GM12878 (cell line): Measurements from ENCODE around the gene POU6F2. TPM values are rescaled to one million over a fixed set of nuclear protein-coding genes. Genes with fewer than 3 reads are reported as not detected.

Experiments
- ATAC-seq: fragments of 200-7000 bp; cut with Tn5 transposase; 3 replicates; pipeline ENCODE4 v1.9.1; 2020; ENCODE audit warnings: mild to moderate bottlenecking, moderate library complexity
- BruUV-seq: library from RNA; stranded (reverse); fragments of 400-500 nt; replicated peaks from 2 replicates; lab custom pipeline; 2021; lab: Mats Ljungman, UMichigan
- CTCF ChIA-PET: fragments of 300-600 bp; sonication (Branson Sonifier 250); formaldehyde crosslinking; extraction: SDS; loops from one replicate; lab custom pipeline; 2021; ENCODE audit warnings: inconsistent platforms; lab: Yijun Ruan, JAX
- POLR2A ChIA-PET: fragments of 350-600 bp; formaldehyde crosslinking; extraction: SDS; loops from one replicate; lab custom pipeline; 2021; ENCODE audit warnings: inconsistent platforms; lab: Charles Lee
- RAD21 ChIA-PET: fragments of 300-600 bp; sonication (Branson Sonifier 250); formaldehyde crosslinking; loops from one replicate; lab custom pipeline; 2023; ENCODE audit warnings: antibody characterized with exemption; ENCODE audit not compliant: unreplicated experiment; lab: Charles Lee
- SMC1A ChIA-PET: fragments of 300-600 bp; sonication (Branson Sonifier 250); formaldehyde crosslinking; loops from one replicate; lab custom pipeline; 2023; ENCODE audit not compliant: unreplicated experiment, uncharacterized antibody; lab: Charles Lee
- DNase-seq: peaks from one replicate; pipeline ENCODE4 v3.0.0-alpha.2; 2011; ENCODE audit warnings: low read depth, low spot score
- FAIRE-seq: peaks from 3 replicates; lab custom pipeline; 2011; peaks lifted over from hg19 to GRCh38; lab: Jason Lieb, UNC
- H2AFZ ChIP-seq: 2 replicates; pipeline ENCODE4 v1.6.0; 2011; ENCODE audit warnings: low read depth, low read length, control low read depth; ENCODE audit not compliant: control insufficient read depth
- H3K27ac ChIP-seq: 2 replicates; pipeline ENCODE4 v1.5.1; 2011; ENCODE audit warnings: control low read depth; ENCODE audit not compliant: control insufficient read depth, insufficient read depth
- H3K27me3 ChIP-seq, 2 experiments: replicated peaks in 1 of 2; 2 replicates each; pipeline versions ENCODE4 v1.6.0 to v1.6.1; 2011; ENCODE audit warnings: low read length in 1 of 2; ENCODE audit not compliant: control insufficient read depth in 2 of 2, insufficient read depth in 2 of 2
- H3K36me3 ChIP-seq, 2 experiments: 2 replicates each; pipeline ENCODE4 v1.5.1; 2011; ENCODE audit warnings: low read length in 1 of 2; ENCODE audit not compliant: control insufficient read depth in 2 of 2, insufficient read depth in 2 of 2
- H3K4me1 ChIP-seq: 2 replicates; pipeline ENCODE4 v1.6.1; 2011; ENCODE audit warnings: mild to moderate bottlenecking, low read length, moderate library complexity, mixed read lengths; ENCODE audit not compliant: control insufficient read depth, insufficient read depth
- H3K4me2 ChIP-seq: 2 replicates; pipeline ENCODE4 v1.6.0; 2011; ENCODE audit warnings: control low read depth; ENCODE audit not compliant: control insufficient read depth, insufficient read depth
- H3K4me3 ChIP-seq: fragments of 200-600 bp; sonication (generic); 2 replicates; pipeline ENCODE4 v1.5.1; 2016
- H3K79me2 ChIP-seq: 2 replicates; pipeline ENCODE4 v1.6.0; 2011; ENCODE audit warnings: low read length; ENCODE audit not compliant: control insufficient read depth, insufficient read depth
- H3K9ac ChIP-seq: 2 replicates; pipeline ENCODE4 v1.8.0; 2011; ENCODE audit warnings: low read length, control low read depth, mixed read lengths; ENCODE audit not compliant: control insufficient read depth, insufficient read depth
- H3K9me3 ChIP-seq: replicated peaks from 3 replicates; pipeline ENCODE4 v1.5.1; 2011; ENCODE audit warnings: mild to moderate bottlenecking, low read length; ENCODE audit not compliant: control insufficient read depth, insufficient read depth
- H4K20me1 ChIP-seq: 2 replicates; pipeline ENCODE4 v1.6.0; 2011; ENCODE audit not compliant: control insufficient read depth, insufficient read depth
- ATF2 ChIP-seq: IDR thresholded peaks from 2 replicates; pipeline ENCODE4 v1.6.1; 2012; ENCODE audit warnings: low read length, inconsistent platforms
- CBX5 ChIP-seq: sonication (generic); IDR thresholded peaks from 2 replicates; pipeline ENCODE4 v1.6.1; 2016; ENCODE audit warnings: low read depth, moderate library complexity, mild to moderate bottlenecking, inconsistent platforms
- FOS ChIP-seq: IDR thresholded peaks from 3 replicates; pipeline ENCODE4 v1.6.1; 2011; ENCODE audit warnings: borderline replicate concordance; ENCODE audit not compliant: insufficient read length; ENCODE audit errors: extremely low read depth
- FOXK2 ChIP-seq: fragments of 450-650 bp; IDR thresholded peaks from 2 replicates; pipeline ENCODE4 v1.6.1; 2017; ENCODE audit warnings: mild to moderate bottlenecking, moderate library complexity
- GATAD2B ChIP-seq: fragments of 450-650 bp; conservative IDR thresholded peaks from 2 replicates; pipeline ENCODE4 v1.6.1; 2017; ENCODE audit warnings: low read depth, mild to moderate bottlenecking, moderate library complexity
- HCFC1 ChIP-seq: fragments of 150-350 bp; IDR thresholded peaks from 2 replicates; pipeline ENCODE4 v1.6.1; 2014; ENCODE audit warnings: low read length
- POLR2AphosphoS5 ChIP-seq: IDR thresholded peaks from 2 replicates; pipeline ENCODE4 v1.6.1; 2011; ENCODE audit warnings: mild to moderate bottlenecking, low read length, inconsistent platforms
- RAD21 ChIP-seq: IDR thresholded peaks from 2 replicates; pipeline ENCODE4 v1.6.1; 2011; ENCODE audit warnings: mild to moderate bottlenecking, low read depth, low read length, moderate library complexity; ENCODE audit not compliant: insufficient read depth
- RFX5 ChIP-seq: IDR thresholded peaks from 2 replicates; pipeline ENCODE4 v1.6.1; 2011; ENCODE audit warnings: low read depth, low read length, improper control_type of control experiment
- SIN3A ChIP-seq: IDR thresholded peaks from 2 replicates; pipeline ENCODE4 v1.6.1; 2012; ENCODE audit warnings: low read depth, low read length, improper control_type of control experiment
- SUZ12 ChIP-seq: fragments of 200-600 bp; sonication (generic); IDR thresholded peaks from one replicate; pipeline ENCODE4 v1.6.1; 2018; ENCODE audit warnings: antibody characterized with exemption, mild to moderate bottlenecking; ENCODE audit not compliant: unreplicated experiment
- TCF12 ChIP-seq: IDR thresholded peaks from 2 replicates; pipeline ENCODE4 v1.6.1; 2011; ENCODE audit warnings: low read depth, mild to moderate bottlenecking, low read length
- ZBTB33 ChIP-seq: fragments of 450-650 bp; IDR thresholded peaks from 2 replicates; pipeline ENCODE4 v1.6.1; 2017; ENCODE audit warnings: mild to moderate bottlenecking
- ZBTB40 ChIP-seq: fragments of 450-650 bp; IDR thresholded peaks from 2 replicates; pipeline ENCODE4 v1.6.1; 2016; ENCODE audit warnings: mild to moderate bottlenecking, moderate library complexity, borderline replicate concordance
- WGBS: methylation state at CpG from one replicate; pipeline ENCODE4 v1.1.6; 2016; ENCODE audit warnings: low lambda C conversion rate; ENCODE audit not compliant: insufficient replicate concordance, insufficient coverage; ENCODE audit errors: missing lambda C conversion rate; 5-methylcytosine and 5-hydroxymethylcytosine counted together
- in situ Hi-C: fragments of 300-500 bp; cut with MboI; formaldehyde crosslinking; loops from 9 replicates; pipeline ENCODE4 v1.14.3; 2018; ENCODE audit warnings: mixed read lengths
- intact Hi-C: fragments of 100-400 bp; cut with micrococcal nuclease; formaldehyde crosslinking; loops from one replicate; pipeline ENCODE4 v1.14.2; 2022; ENCODE audit not compliant: unreplicated experiment
- polyA plus RNA-seq, 11 experiments: library from polyadenylated mRNA; depleted of rRNA in 4 of 11; unstranded in 6 of 11; stranded (reverse) in 5 of 11; fragments of >200 nt; fragmentation: Nextera tagmentation in 4 of 11; fragmentation: Illumina TruSeq in 1 of 11; extraction: Ambion mirVana in 4 of 11; extraction: Trizol in 1 of 11; gene quantifications; 1 replicate in 1 of 11; 2 replicates in 10 of 11; pipeline versions ENCODE4 v1.2.1 to v1.2.3, GENCODE V29; 2011 to 2016; ENCODE audit warnings: inconsistent platforms in 2 of 11, missing spikeins in 2 of 11, low read depth in 1 of 11
- total RNA-seq, 4 experiments: library from RNA; depleted of rRNA in 3 of 4; stranded (reverse); fragments of >200 nt in 3 of 4; fragmentation: Illumina TruSeq in 1 of 4; extraction: Trizol in 1 of 4; gene quantifications; 2 replicates each; pipeline versions ENCODE4 v1.2.1 to v1.2.3, GENCODE V29; 2013 to 2021

POU6F2 gene
- total and polyA plus RNA-seq, 10 of the 15 experiments (the other 5 are each of a cell fraction or from before 2014, with no cell fraction given): 0.10 TPM; not detected in 9

GRCh38 chr7:39271402-39271801 is 293.7 kb downstream of the POU6F2 start:
- DNase-seq: no peak
- H3K4me2 ChIP-seq: no peak overlapping the region
- H2AFZ ChIP-seq: no peak overlapping the region
- no peak for FAIRE-seq
- no peak overlapping the region for H3K27ac ChIP-seq
- H3K36me3 ChIP-seq: no peaks in the 10 kb centered on the region
- H3K9ac ChIP-seq: no peak overlapping the region
- no peaks in the 10 kb centered on the region for H4K20me1 ChIP-seq
- no TSS peak for BruUV-seq
- POLR2A ChIA-PET: no interaction called here
- H3K27me3 ChIP-seq: no peaks in the 10 kb centered on the region
- no peak for TF ChIP-seq TCF12
- no peak for TF ChIP-seq FOXK2
- TF ChIP-seq ATF2: no peak
- TF ChIP-seq GATAD2B: no peak
- TF ChIP-seq RFX5: no peak
- TF ChIP-seq ZBTB40: no peak
- no peak for TF ChIP-seq CBX5
- no peak for TF ChIP-seq FOS
- no peak for TF ChIP-seq HCFC1
- TF ChIP-seq RAD21: no peak
- TF ChIP-seq SUZ12: no peak
- no peak for TF ChIP-seq SIN3A
- TF ChIP-seq POLR2AphosphoS5: no peak
- no peak for TF ChIP-seq ZBTB33
- no peaks in the 10 kb centered on the region for H3K79me2 ChIP-seq
- SMC1A ChIA-PET: interaction anchor here (1.5 kb wide), 1 partner anchor 14 kb away, joined by 3 read pairs; no protein-coding TSS in a partner anchor
- 31% methylated on average over 9 of the region's 9 CpGs for WGBS
- no peak for ATAC-seq
- in situ Hi-C loops (no loop called here), intact Hi-C loops (no loop called here)
- no peaks in the 10 kb centered on the region for H3K9me3 ChIP-seq
- no peak overlapping the region for H3K4me3 ChIP-seq
- CTCF ChIA-PET: interaction anchor here (0.6 to 0.8 kb wide), 3 partner anchors 14 to 175 kb away, joined by 3 to 4 read pairs (median 3); no protein-coding TSS in a partner anchor
- no peaks in the 10 kb centered on the region for H3K4me1 ChIP-seq
- RAD21 ChIA-PET: no interaction called here
